BLaER1 (cell line): Measurements from ENCODE around the gene SPINT3.

Source experiments
- H3K27ac ChIP-seq: shearing (Covaris generic); formaldehyde crosslinking; 2 replicates; pipeline ENCODE4 v1.8.1; 2022
- H3K27me3 ChIP-seq: shearing (Covaris generic); formaldehyde crosslinking; 2 replicates; pipeline ENCODE4 v1.8.1; 2022
- H3K36me3 ChIP-seq: shearing (Covaris generic); formaldehyde crosslinking; 2 replicates; pipeline ENCODE4 v1.8.1; 2022
- H3K4me1 ChIP-seq: shearing (Covaris generic); formaldehyde crosslinking; 2 replicates; pipeline ENCODE4 v1.8.1; 2022
- H3K4me2 ChIP-seq: shearing (Covaris generic); formaldehyde crosslinking; 2 replicates; pipeline ENCODE4 v1.8.1; 2022
- H3K4me3 ChIP-seq: shearing (Covaris generic); formaldehyde crosslinking; 2 replicates; pipeline ENCODE4 v1.8.1; 2022
- H3K9ac ChIP-seq: shearing (Covaris generic); formaldehyde crosslinking; 2 replicates; pipeline ENCODE4 v1.8.1; 2022
- H3K9me3 ChIP-seq: shearing (Covaris generic); formaldehyde crosslinking; 2 replicates; pipeline ENCODE4 v1.8.1; 2022
- H4K20me1 ChIP-seq: shearing (Covaris generic); formaldehyde crosslinking; 2 replicates; pipeline ENCODE4 v1.8.1; 2022
- Cebpa-rat ChIP-seq: shearing (Covaris generic); IDR thresholded peaks from 2 replicates; pipeline ENCODE4 v1.8.1; 2022

Gene SPINT3

GRCh38 chr20:45463709-45464108 lies 51.7 kb downstream of the SPINT3 start:
- Histone ChIP-seq H3K9ac (no peak overlapping the region), H3K9me3 (no peaks in the 10 kb centered on the region), H4K20me1 (no peaks in the 10 kb centered on the region), H3K36me3 (no peaks in the 10 kb centered on the region), H3K4me2 (no peak overlapping the region), H3K27me3 (0 out of 2 replicates have a peak, but pooled peaks cover under 1% of the 10 kb centered on the region), H3K4me1 (no peaks in the 10 kb centered on the region; the same call in 1 of the 2 replicates), H3K4me3 (no peak overlapping the region), H3K27ac (no peak overlapping the region)
- no peak for TF ChIP-seq Cebpa-rat

- TF ChIP-seq Cebpa-rat, result no peak
- Histone ChIP-seq H3K4me1 (no peaks in the 10 kb centered on the region; the same call in 1 of the 2 replicates), H3K9ac (no peak overlapping the region), H3K4me3 (no peak overlapping the region), H3K4me2 (no peak overlapping the region), H3K36me3 (no peaks in the 10 kb centered on the region), H4K20me1 (no peaks in the 10 kb centered on the region), H3K9me3 (no peaks in the 10 kb centered on the region), H3K27ac (no peak overlapping the region), H3K27me3 (no peaks in the 10 kb centered on the region)
Measured at GRCh38 chr20:45462711-45463509, 52.5 kb downstream of the SPINT3 start.
